Right lobe of liver (tissue), 4 donors: ENCODE data around the gene WASL.

Experiments used
- POLR2A ChIP-seq: fragments of 450-650 bp; IDR thresholded peaks from one replicate; pipeline ENCODE4 v1.6.1; 2017; ENCODE audit warnings: antibody characterized with exemption, mild to moderate bottlenecking
- TF ChIP-seq, protein P1 (sequence below), 4 donors: fragments of 200-600 bp in 3 of 4; fragments of 450-650 bp in 1 of 4; IDR thresholded peaks; one replicate each; pipeline versions ENCODE4 v1.5.1 to v1.8.0; 2016 to 2022; ENCODE audit warnings: antibody characterized with exemption in 4 of 4, mild to moderate bottlenecking in 2 of 4
- donor health status: DM: no; HTN: no; CAD: no.
- donor health status: DM: no; HTN: no; CAD: no.
- donor health status: DM: no; HTN: yes; CAD: no.

DNA sequence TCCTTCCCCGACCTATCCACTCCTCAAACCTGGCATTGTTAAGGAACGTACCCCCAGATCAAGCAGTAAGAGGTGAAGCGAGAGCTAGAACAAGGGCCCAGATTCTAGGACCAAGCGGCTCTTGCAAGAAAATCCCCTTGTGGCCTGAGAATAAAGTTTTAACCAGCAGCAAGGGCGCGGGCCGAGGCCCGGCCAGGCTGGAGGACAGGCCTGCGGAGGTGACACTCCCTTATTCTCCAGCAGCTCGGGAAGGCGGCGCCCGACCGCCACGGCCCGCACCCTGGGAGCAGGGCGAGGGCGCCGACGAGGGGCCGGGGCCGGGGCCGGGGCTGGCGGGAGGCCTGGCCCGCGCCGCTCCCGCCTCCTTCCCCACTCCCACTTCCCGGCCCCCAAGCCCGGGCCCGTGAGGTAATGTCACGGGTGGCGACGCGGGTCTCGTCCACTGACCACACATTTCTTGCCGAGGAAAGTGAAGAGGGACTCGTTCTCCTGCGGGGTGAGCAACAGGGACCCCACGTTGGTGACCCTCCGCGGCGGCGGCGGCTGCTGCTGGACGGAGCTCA is 551 bp downstream of the WASL start:
- no peak for TF ChIP-seq POLR2A
- TF ChIP-seq, protein P1, sequence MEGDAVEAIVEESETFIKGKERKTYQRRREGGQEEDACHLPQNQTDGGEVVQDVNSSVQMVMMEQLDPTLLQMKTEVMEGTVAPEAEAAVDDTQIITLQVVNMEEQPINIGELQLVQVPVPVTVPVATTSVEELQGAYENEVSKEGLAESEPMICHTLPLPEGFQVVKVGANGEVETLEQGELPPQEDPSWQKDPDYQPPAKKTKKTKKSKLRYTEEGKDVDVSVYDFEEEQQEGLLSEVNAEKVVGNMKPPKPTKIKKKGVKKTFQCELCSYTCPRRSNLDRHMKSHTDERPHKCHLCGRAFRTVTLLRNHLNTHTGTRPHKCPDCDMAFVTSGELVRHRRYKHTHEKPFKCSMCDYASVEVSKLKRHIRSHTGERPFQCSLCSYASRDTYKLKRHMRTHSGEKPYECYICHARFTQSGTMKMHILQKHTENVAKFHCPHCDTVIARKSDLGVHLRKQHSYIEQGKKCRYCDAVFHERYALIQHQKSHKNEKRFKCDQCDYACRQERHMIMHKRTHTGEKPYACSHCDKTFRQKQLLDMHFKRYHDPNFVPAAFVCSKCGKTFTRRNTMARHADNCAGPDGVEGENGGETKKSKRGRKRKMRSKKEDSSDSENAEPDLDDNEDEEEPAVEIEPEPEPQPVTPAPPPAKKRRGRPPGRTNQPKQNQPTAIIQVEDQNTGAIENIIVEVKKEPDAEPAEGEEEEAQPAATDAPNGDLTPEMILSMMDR (IDR thresholded peaks at IDR 0.05), result peak in 1 of 4 donors; percentile 4
